AG08396 (cell line): ENCODE data around the gene GPHA2.
"Not testable (repeated sequence)": the region's sequence is repeated elsewhere in the genome, so short reads cannot be mapped to it uniquely, and the experiment has no call there.

Experiments
- DNase-seq: peaks from one replicate; pipeline ENCODE4 v3.0.0; 2012; ENCODE audit warnings: low spot score, mixed read lengths

The GPHA2 gene, protein sequence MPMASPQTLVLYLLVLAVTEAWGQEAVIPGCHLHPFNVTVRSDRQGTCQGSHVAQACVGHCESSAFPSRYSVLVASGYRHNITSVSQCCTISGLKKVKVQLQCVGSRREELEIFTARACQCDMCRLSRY

DNA sequence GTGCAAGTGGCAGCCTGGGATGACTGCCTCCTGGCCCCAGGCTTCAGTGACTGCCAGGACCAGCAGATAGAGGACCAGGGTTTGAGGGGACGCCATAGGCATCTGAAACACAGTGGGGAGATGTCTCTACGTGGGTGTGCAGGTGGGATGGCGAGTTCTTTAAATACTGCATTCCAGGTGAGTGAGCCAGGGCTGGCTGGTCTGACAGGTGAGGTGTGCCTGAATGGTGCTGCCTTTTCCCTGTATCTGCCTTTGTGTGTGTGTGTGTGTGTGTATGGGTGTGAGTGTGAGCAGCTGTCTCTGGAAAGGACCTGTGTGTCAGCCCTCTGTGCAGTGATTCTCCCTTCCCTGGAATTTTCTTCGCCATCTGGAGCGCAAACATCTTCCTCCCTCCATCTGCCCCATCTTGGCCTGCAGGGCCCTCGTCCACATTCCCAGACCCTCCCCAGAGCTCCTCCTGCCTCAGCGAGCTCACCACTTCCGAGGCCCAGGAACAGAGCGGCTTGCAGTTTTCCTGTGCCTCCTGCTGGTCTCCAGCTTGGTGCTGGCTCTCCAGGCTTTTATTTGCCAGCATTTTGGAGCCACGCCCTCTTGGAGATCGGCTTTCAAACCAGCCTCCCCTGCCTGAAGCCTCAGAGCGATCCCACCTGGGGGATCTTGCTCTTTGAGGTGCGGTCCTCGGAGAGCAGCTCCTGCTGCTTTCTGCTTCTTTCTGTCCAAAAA, at the start of gene GPHA2:
Gene GPHA2, minus strand, starts transcription at position 535 of the 723 bp plus-strand sequence. Its CDS starts 433 bp downstream, at position 102.
- peak; percentile 29 for DNase-seq

DNA sequence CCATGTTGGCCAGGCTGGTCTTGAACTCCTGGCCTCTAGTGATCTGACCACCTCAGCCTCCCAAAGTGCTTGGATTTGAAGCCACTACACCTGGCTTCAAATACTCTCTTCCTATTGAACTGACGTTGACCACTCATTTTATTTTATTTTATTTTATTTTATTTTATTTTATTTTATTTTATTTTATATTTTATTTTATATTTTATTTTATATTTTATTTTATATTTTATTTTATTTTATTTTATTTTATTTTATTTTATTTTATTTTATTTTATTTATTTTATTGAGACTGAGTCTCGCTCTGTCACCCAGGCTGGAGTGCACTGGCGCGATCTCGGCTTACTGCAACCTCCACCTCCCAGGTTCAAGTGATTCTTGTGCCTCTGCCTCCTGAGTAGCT, 47.6 kb upstream of the GPHA2 start:
- DNase-seq: not testable (repeated sequence)

- DNase-seq: no peak
Measured at GRCh38 chr11:64976651-64977050, 41.0 kb upstream of the GPHA2 start.

- DNase-seq: no peak
Measured at GRCh38 chr11:64974124-64974523, 38.4 kb upstream of the GPHA2 start.

DNA sequence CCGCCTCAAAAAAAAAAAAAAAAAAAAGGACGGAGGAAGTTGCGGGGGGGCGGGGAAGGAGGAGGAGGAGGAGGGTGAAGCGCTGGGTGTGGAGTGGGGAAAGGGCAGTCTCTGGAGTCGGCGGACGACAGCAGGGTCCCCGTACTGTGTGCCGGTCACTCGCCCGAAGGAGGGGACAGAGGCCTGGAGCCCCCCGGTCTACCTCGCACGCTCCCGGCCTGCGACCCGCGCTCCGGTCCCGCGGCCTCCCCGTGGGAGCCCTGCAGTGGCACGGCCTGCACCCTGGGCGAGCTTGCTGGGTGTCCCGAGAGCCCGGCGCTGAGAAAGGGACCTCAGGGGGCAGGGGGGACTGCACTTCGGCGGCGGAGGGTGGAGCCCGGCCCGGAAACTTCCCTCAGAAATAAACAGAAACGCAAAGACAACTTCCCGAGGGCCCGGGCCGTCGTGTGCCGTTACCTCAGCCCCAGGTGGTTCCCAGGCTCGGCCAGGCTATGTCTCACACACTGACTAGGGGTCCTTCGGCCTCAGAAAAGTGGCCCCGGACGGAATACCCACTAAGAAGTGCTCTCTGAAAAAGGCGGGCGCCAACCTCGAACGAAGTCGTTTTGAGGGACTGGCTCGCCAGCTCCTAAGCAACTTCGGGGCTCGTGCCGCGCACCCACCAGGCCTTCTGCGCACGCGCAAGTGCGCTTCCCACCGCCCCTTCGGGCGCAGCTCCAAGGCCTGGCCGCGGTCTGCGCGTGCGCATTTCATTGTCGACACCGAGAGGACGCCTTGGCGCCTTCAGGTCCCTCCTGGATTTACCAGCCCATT, 35.9 kb upstream of the GPHA2 start, which contains the start of gene MAJIN:
Gene MAJIN, minus strand, starts transcription at position 688 of the 813 bp plus-strand sequence. CDS start 12,703 bp downstream, outside the sequence.
- peak; percentile 93 for DNase-seq

DNA sequence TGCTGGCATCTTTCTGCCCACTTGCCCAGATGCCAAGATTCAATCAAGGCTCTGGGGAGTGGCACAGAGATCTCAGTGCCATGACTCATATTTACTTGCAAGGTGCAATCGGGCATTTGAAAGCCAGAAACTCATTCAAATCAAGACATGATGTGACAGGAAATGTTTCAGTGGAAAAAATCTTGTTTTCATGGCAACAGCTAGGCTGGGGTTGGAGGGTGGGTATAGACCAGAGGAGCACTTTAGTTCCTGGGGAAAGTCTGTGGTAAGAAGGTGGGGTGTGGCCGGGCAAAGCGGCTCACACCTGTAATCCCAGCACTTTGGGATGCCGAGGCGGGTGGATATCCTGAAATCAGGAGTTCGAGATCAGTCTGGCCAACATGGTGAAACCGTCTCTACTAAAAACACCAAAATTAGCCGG, 35.0 kb upstream of the GPHA2 start:
- DNase-seq: no peak

DNA sequence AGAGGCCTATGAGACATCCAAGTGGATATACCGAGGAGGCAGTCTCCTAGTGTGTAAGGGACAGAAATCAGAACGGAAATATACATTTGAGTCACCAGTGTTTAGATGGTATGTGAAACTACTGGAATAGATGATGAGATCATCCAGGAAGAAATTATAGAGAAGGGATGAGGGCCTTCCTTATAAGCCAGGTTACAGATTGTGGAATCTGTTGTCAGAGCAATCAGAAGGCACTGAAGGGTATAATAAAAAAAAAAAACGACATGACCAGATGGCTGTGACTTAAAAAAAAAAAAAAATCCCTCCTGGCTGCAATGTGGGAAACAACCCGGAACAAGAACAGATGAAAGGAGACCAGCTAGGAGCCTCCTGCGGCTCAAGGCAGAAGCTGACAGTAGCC, 33.5 kb upstream of the GPHA2 start:
- no peak for DNase-seq

GRCh38 chr11:64967375-64967774, 31.7 kb upstream of the GPHA2 start:
- DNase-seq: no peak

- no peak for DNase-seq
Measured at GRCh38 chr11:64963072-64963631, 27.5 kb upstream of the GPHA2 start.

GRCh38 chr11:64960719-64961118, 25.0 kb upstream of the GPHA2 start:
- DNase-seq: no peak

DNA sequence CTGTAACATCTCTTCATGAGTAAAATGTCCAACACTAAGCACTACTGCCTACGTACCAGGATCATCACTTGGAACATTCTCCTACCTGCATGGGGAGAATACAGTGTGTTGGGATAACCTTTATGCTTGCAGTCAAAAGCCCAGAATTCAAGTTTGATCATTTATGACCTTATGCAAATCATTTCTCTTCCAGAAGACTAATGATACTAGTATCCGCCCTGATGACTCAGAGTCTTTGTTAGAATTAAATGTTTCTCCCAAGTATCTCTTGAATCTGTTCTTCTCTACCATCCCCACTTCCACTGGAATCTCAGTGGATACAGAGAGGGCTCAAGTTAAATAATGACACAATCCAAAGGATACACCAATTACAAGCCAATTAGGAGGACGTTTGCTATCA, 23.8 kb upstream of the GPHA2 start:
- no peak for DNase-seq

DNA sequence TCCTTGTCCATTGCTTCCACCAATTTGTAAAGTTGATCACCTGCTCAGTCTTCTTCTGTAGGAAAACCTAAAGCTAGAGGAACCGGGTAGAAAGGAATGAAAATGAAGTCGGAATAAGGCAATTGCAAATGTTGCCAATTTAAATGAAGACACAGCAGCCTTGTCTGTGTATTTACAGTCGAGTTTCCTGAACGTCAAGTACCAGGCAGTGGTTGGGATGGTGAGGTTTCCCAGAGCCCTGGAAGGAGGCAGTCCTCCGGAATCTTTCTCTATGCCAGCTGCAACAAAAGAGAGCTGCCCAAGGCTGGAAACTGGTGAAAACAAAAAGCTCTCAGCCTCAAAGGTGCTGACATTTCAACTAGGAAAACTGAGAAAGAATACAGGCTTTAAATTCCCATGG, 18.5 kb upstream of the GPHA2 start:
- no peak for DNase-seq

- no peak for DNase-seq
Measured at GRCh38 chr11:64951529-64951928, 15.8 kb upstream of the GPHA2 start.

- DNase-seq: no peak
Measured at GRCh38 chr11:64947208-64947814, 11.6 kb upstream of the GPHA2 start.

DNA sequence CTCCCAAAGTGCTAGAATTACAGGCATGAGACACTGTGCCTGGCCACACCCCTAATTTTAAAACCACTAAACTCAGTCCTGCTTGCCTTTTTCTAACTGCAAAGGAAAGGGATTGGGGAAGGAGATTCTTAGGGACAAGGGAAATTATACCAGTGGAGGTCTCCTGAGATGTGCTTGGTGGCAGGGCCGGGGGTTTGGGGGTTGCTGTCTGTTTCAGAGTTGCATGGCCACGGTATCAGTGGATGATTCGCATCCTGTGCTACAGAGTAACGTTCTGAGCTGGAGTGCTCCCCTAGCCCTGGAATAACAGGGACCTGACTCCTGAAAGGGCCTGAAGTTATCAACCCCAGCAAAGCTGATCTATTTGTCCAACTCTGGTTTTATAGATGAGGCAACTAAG, 846 bp upstream of the GPHA2 start:
- no peak for DNase-seq

- DNase-seq: no peak
Measured at GRCh38 chr11:64934682-64935358, 873 bp downstream of the GPHA2 start.

- DNase-seq: no peak
Measured at GRCh38 chr11:64933935-64934681, 1.6 kb downstream of the GPHA2 start.

DNA sequence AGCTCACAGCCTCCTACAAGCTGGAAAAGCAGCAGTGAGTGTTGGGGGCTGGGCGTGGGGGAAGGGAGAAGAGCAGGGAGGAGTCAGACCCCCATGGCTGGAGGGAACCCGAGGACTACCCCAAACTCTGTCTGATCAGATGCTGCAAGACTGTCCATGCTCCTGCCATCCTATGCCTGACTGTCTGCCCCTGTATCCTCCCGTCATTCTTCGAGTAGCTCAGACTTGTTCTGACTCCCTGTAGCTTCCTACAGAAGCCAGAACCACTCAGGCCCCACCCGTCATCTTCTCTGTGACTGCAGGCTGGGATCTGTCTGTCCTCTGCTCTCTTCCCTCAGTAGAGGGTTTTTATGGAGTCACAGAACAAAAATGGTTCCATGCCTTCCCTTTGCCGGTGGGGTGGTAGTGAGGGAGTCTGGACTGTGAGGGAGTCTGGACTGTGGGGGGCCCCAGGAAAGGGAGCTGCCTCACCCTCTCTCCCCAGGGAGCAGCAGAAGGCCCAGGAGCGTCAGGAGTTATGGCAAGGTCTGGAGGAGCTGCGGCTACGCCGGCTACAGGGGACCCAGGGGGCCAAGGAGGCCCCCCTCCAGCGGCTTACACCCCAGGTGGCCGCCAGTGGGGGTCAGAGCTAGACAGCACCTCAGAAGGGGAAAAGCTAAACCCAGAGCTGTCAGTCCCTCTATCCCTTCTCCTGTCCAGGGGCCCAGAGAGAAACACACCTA, 2.3 kb downstream of the GPHA2 start:
- DNase-seq: no peak

DNA sequence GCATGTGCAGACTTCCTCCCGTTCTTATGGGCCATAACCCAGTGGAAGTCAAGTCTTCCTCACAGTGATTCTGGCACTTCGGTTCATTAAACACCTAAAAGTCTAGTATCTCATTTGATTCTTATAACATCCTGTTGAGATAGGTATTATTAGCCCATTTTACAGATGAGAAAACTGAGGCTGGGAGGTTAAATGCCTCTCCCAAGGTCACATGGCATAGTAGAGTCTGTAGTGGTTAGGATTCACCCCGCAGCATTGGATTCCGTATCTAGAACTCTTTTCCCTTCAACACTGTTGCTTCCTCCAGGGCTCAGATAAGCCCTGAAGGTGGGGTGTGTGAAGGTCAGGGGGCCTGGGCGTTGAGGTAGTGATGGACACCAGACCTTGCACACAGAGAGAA, 3.4 kb downstream of the GPHA2 start:
- DNase-seq: no peak

DNA sequence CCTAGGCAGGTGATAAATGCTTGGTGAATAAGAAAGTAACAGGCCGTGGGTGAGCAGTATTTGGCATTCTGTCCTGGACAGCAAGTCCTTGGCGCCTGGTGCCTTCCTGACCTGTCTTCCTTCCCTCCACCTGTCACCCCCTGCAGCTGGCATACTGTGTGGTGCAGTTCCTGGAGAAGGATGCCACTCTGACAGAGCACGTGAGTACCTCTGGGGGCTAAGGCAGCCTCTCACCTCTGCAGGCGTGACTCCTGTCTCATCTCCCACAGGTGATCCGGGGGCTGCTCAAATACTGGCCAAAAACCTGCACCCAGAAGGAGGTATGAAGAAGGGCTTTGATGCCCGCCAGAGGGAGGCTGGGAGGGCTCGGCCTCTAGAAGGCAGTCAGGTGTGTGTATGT, 4.4 kb downstream of the GPHA2 start:
- no peak for DNase-seq
